ENCODE results near the gene MEN1. TPM values are rescaled to one million over a fixed set of nuclear protein-coding genes. Genes with fewer than 3 reads are reported as not detected.

MEN1 gene
- total and polyA plus RNA-seq, 9 of the 15 experiments (the other 6 are each of a cell fraction or from before 2014, with no cell fraction given), result 3.4 to 57.2 (median 19.3) TPM

DNA sequence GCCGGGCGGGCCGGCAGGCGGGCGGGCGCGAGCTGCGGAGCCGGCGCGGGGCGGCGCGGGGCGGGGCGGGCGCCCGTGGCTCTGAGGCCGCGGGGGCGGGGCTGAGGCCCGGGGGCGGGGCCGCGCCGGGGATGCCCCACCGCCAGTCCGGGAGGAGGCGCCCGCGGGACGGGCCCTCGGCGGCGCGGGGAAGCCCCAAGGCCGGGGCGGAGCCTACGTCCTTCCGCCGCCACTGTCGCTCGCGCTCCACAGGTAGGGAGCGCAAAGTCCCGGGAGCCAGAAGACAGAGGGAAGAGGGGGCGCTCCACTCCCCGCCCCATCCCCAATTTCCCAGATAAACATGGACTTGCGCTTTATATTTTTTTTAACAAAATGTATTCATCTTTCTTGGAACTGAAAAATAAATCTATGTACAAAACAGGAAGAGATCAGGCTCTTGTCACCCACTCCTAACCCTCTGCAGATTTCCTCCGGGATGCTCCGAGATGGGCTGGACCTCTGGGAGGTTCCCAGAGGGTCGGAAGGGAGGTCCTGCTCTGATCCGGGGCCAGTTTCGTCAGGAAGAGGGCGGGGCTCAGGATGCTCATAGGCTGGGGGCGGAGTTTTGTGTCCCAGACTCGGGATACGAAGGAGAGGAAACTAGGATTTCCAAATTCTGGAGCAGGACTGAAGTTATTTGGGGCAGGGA is 7.0 kb downstream of the MEN1 start, which contains the start of gene MAP4K2 (continued):
- no peak for TF ChIP-seq TRIM25 (IDR thresholded peaks at IDR 0.05; ENCODE audit: borderline replicate concordance)

DNA sequence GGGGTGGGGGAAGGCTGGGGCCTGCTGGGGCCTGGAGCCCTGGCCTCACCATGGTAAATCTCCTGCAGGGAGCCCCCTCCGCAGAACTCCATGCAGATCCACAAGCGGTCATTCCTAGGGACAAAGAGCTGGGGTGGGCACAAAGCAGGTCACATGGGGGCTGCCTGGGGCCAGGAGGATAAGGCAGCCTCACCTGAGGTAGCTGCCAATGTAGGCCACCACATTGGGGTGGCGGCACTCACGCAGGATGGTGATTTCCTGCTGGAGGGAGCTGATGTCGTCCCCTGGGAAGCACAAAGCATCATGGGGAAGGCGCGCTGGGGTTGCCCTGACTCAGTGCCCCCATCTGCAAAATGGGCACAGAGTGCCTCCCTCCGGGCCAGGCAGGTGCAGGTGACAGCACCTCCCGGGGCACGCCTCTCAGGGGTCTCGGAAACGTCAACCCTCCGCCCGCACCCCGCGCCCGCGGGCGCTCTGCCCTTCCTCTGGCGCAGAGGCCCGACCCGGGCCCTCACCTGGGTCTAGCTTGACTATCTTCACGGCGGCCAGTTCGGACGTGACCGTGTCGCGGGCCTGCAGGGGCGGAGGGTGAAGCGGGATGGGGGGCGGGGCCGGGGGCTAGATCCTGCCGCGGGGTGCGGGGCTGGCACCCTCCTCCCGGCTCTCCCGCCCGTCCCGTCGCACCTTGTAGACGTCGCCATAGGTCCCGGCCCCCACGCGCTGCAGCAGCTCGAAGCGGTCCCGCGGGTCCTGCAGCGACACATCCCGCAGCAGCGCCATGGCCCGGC is 7.8 kb downstream of the MEN1 start:
- no TSS peak for BruUV-seq (replicated peaks)
- WGBS (ENCODE audit: insufficient coverage, low coverage, missing lambda C conversion rate), result 59% methylated on average over 9 of the region's 54 CpGs
- H3K9me3 ChIP-seq (replicated peaks; ENCODE audit: control insufficient read depth, insufficient read depth, low read depth, low read length), result no peaks in the 10 kb centered on the region
- DNase-seq (ENCODE audit: extremely low read depth in 1 of 4, low spot score in 3 of 4) (peak in 1 of 4 experiments; percentile 30), FAIRE-seq (no peak), ATAC-seq (no peak)
- H3K9ac ChIP-seq (ENCODE audit: insufficient read depth in 1 of 2, low read depth in 2 of 2, low read length in 2 of 2), result peak overlapping the region in 1 of 2 experiments; percentile 83; a peak in 2 of 4 replicates
- peaks cover 38% of the 10 kb centered on the region; the same call in 2 of the 3 replicates for H3K36me3 ChIP-seq (ENCODE audit: control insufficient read depth, insufficient read depth, low read length)
- H4K20me1 ChIP-seq (replicated peaks; ENCODE audit: control insufficient read depth, insufficient read depth, low read length), result no peaks in the 10 kb centered on the region
- no peaks in the 10 kb centered on the region for H3K9me1 ChIP-seq (ENCODE audit: control insufficient read depth, insufficient read depth, low read length)
- intact Hi-C loops (cut with micrococcal nuclease) (loop anchor here (2.0 to 5.0 kb wide), 2 partner anchors 24 to 40 kb away; partner anchors contain the start of genes CDC42BPG and SF1), in situ Hi-C loops (cut with MboI) (no loop called here)
- no peaks in the 10 kb centered on the region for H3K27me3 ChIP-seq (ENCODE audit: control insufficient read depth in 2 of 2, insufficient read depth in 2 of 2, low read length in 2 of 2)
- H3K79me2 ChIP-seq (ENCODE audit: control insufficient read depth, insufficient read depth, low read length), result no peaks in the 10 kb centered on the region
- ChIA-PET CTCF (ENCODE audit: low intra/inter-chr PET ratio) (interaction anchor here (0.5 kb wide), 1 partner anchor 44 kb away, joined by 3 read pairs; no protein-coding TSS in a partner anchor), POLR2A (interaction anchor here (0.7 to 1.4 kb wide), 3 partner anchors 8 to 43 kb away, joined by 3 to 4 read pairs (median 3); partner anchors contain the start of genes PYGM and SF1)
- H3K4me3 ChIP-seq, result peak overlapping the region; percentile 49
- H3K4me1 ChIP-seq (replicated peaks in 1 of 2; ENCODE audit: control insufficient read depth in 2 of 2, insufficient read depth in 2 of 2, low read length in 2 of 2), result peaks cover 30 to 62% of the 10 kb centered on the region in 2 experiments
- H3K4me2 ChIP-seq (ENCODE audit: insufficient read depth, low read length), result peak overlapping the region; percentile 91
- H2AFZ ChIP-seq (ENCODE audit: low read depth, low read length), result peak overlapping the region; percentile 77
- no peak overlapping the region for H3K27ac ChIP-seq (ENCODE audit: extremely low read depth, low read depth, low read length)
- TF ChIP-seq, protein P1, sequence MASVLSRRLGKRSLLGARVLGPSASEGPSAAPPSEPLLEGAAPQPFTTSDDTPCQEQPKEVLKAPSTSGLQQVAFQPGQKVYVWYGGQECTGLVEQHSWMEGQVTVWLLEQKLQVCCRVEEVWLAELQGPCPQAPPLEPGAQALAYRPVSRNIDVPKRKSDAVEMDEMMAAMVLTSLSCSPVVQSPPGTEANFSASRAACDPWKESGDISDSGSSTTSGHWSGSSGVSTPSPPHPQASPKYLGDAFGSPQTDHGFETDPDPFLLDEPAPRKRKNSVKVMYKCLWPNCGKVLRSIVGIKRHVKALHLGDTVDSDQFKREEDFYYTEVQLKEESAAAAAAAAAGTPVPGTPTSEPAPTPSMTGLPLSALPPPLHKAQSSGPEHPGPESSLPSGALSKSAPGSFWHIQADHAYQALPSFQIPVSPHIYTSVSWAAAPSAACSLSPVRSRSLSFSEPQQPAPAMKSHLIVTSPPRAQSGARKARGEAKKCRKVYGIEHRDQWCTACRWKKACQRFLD (CRISPR knock-in tag; IDR thresholded peaks at IDR 0.05), result 0 out of 2 replicates have a peak, but pooled peaks have one; percentile 29
- TF ChIP-seq CREB1 (IDR thresholded peaks at IDR 0.05), result peak; percentile 65; the same call in 1 of the 2 replicates
- TF ChIP-seq CREB1 (CRISPR knock-in tag; IDR thresholded peaks at IDR 0.05), result no peak
- TF ChIP-seq SMARCA5 (IDR thresholded peaks at IDR 0.05), result peak; percentile 46; the same call in 1 of the 2 replicates
- peak; percentile 39 for TF ChIP-seq HMGN3 (IDR thresholded peaks at IDR 0.05; ENCODE audit: borderline replicate concordance, extremely low read depth, insufficient read length, low read depth, low read length)
- no peak for TF ChIP-seq EWSR1 (IDR thresholded peaks at IDR 0.05; ENCODE audit: borderline replicate concordance, low read depth, partially characterized antibody)
- TF ChIP-seq CREM (IDR thresholded peaks at IDR 0.05; ENCODE audit: low read depth), result peak; percentile 80
- TF ChIP-seq HNRNPL (IDR thresholded peaks at IDR 0.05; ENCODE audit: low read depth, low read length), result peak; percentile 67; the same call in 1 of the 2 replicates
- no peak for TF ChIP-seq JUN (IDR thresholded peaks at IDR 0.05; ENCODE audit: borderline replicate concordance, low read depth, low read length)
- no peak for TF ChIP-seq JUN (CRISPR knock-in tag; IDR thresholded peaks at IDR 0.05; ENCODE audit: borderline replicate concordance)
- TF ChIP-seq MAZ (CRISPR knock-in tag; conservative IDR thresholded peaks at IDR 0.05 in 1 of 2, IDR thresholded peaks at IDR 0.05 in 1 of 2), result peak in 1 of 2 experiments; percentile 34; a peak in 1 of 4 replicates
- TF ChIP-seq PTBP1 (IDR thresholded peaks at IDR 0.05; ENCODE audit: low read depth, low read length), result 0 out of 2 replicates have a peak, but pooled peaks have one; percentile 56
- peak; percentile 71 for TF ChIP-seq POLR2G (IDR thresholded peaks at IDR 0.05; ENCODE audit: low read depth, low read length)
- peak; percentile 33; the same call in 1 of the 2 replicates for TF ChIP-seq ZFX (CRISPR knock-in tag; IDR thresholded peaks at IDR 0.05)
